CD4-positive, alpha-beta T cell treated with Interleukin-17A for 4 hours (primary cell): ENCODE measurements around the gene MIB2.
"Not testable (repeated sequence)": the region's sequence is repeated elsewhere in the genome, so short reads cannot be mapped to it uniquely, and the experiment has no call there.

Experiments used
- DNase-seq: peaks from one replicate; pipeline ENCODE4 v3.0.0-alpha.2; 2020; ENCODE audit warnings: mixed read lengths

Gene MIB2

GRCh38 chr1:1662830-1663560 is 47.7 kb downstream of the MIB2 start:
- DNase-seq: not testable (repeated sequence)

DNA sequence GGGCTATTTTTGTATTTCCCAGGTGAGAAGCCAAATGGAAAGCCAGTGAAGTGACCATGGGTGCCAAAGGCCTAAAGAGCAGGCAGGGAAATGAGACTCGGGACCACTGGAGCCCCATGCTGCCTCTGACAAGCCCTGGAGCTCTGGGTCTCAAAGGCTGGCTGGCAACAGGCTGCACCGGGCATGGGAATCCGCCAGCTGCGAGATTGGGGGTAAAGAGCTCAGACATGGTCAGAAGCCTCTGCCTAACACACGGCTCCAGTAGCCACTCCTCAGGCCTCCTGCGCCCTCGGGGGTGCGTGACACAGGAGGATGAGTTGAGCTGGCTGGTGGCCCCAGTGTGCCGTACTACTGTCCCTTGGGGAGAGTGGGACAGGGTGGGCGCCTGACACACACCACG is 49.0 kb downstream of the MIB2 start:
- DNase-seq: not testable (repeated sequence)

GRCh38 chr1:1664941-1665814 is 49.9 kb downstream of the MIB2 start:
- DNase-seq: no peak

DNA sequence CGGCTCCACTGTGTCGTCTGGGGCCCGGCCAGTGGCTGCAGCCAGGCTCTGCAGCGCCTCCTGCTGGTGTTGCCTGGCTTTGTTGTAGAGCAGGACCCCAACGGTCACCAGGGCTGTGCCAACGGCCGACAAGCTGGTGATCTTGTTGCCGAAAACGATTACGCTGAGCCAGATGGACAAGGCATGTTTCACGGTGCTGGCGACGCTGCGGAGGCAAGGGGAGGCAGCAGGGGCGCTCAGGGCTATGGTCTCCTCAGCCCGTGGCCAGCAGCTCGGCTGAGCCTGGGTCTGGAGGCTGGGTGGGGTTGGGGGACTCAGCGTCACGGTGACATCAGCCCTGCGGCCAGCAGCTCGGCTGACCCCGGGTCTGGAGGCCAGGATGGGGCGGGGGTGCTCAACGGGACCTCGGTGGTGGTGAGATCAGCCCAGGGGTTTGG is 50.5 kb downstream of the MIB2 start:
- peak; percentile 47 for DNase-seq

GRCh38 chr1:1666526-1666925 is 51.2 kb downstream of the MIB2 start:
- DNase-seq: no peak

DNA sequence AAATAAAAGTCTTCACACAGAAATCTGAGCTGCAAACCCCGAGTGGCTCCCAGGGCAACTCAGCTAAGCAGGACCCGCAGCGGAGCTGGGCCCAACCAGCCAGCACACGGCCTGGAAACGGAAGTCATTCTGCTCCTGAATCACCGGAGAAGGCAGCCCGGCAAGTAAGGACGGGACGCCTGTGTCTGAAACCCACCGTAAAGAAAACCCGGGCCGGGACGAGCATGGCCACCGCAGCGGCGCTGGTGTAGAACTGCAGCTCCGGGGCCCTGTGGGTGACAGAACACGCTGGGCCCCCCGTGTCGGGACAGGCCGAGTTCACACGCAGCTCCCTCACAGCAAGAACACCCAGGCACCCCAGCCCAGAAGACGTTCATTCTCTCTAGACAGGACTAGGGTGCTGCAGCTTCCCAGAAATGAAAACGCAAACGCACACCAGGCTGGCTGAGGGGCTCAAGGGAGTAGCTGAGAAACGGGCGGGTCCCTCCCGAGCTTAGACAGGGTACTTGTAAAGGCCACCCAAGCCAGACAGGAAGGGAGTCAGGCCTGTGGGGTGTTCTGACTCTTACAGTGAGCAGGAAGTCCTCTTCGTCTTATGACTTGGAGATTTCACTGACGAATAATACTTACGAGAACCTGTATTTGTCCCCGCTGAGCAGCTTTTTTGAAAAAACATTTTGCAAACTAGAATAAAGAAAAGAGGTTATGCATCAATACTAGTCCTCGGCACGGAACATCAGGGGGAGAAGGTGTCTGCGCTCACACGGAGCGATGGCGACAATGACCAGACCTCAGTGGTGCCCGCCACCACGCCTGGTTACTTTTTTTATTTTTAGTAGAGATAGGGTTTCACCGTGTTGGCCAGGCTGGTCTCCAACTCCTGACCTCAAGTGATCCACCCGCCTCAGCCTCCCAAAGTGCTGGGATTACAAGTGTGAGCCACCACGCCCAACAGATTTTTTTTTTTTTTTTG is 54.5 kb downstream of the MIB2 start:
- no peak for DNase-seq

GRCh38 chr1:1670866-1671265 is 55.6 kb downstream of the MIB2 start:
- DNase-seq: no peak

DNA sequence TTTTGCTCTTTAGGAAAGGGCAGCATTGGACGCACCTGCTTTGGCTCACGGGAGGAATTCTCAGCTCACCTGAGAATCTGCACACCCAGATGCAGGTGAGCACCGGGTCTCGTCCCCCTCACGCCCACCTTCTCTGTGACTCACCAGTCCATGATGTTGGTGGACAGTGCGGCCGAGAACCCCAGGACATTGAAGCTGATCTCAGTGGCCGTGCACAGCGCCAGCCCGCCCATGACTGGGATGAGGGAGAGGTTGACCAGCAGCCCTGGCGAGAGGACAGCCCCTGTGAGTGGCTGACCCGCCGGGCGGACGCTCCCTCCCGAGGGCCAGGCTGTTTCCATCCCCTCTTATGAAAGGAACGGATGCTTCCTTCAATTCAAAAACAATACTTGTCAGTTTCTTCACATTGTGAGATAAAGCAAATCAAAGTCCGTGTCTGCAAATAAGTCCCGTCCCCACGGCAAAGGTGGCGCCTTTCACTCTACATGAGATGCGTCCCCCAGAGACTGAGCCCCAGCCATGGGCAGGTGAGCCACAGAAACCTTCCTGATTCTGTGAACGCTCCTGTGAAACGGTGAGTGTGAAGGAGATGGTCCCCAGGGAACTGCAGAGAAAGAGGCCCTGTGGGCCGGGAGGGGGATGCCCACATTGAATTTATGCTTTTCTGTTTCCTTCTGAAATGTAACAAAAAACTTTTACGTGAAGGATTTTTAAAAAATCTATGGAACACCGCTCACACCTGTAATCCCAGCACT is 56.2 kb downstream of the MIB2 start:
- DNase-seq: no peak

GRCh38 chr1:1672181-1672965 is 57.1 kb downstream of the MIB2 start:
- no peak for DNase-seq

GRCh38 chr1:1674806-1675205 is 59.5 kb downstream of the MIB2 start:
- DNase-seq: not testable (repeated sequence)

DNA sequence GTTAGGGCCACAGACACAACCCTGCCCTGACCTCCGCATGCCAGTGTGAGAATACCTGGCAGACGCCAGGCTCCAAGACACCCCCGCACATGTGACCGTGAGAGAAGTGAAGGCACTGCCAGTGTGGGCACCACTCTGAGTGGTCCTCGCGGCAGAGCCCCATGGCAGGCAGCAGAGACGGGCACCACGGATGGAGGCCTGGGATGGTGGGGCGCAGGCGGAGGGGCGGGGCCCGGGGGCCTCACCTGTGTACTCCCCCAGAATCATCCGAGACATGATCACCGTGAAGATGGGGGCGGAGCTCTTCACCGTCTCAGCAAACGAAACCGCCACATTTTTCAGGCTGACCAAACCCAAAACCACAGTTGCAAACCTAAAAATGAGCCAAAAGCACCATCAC is 59.9 kb downstream of the MIB2 start:
- not testable (repeated sequence) for DNase-seq

- DNase-seq: not testable (repeated sequence)
These were observed 60.8 kb downstream of the MIB2 start for GRCh38 chr1:1676087-1676486.

DNA sequence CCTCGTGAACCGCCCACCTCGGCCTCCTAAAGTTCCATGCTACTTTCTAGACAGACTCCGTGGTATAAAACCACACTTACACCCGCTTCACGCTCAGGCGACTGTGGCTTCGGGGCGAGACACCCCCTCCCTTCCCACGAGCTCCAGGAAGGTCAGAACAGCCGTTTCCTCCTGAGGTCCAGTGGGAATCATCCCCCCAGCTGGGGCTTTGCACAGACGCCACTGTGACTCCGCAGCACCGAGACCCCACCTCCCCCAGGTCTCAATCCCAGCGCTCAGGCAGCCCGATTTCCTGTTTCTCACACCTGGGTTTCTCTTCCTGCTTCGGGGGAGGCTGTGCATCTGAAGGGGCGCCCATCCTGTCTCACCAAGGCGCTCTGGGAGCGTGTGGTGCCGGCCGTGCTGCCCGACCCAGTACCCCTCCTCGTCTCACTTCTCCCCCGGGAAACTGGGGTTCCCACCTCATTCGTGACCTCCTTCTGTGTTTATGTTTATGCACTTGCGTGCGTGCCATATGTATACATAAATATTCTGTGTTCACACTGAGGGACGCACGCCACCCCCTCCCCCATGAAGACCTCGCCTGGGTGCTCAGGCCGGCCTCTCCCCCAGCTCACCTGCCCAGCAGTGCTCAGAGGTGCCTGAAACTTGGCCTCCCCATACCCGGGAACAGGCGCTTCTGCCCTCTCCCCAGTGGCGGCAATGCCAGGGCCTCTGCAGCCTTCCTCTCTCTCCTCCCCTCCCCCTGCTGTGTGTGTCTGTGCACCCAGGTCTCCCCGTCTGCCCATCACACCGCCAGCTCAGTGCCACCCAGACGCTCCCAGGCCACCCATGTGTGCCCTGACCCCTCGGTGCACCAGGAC is 62.6 kb downstream of the MIB2 start:
- peak; percentile 71 for DNase-seq

- peak; percentile 65 for DNase-seq
These were observed 63.5 kb downstream of the MIB2 start for GRCh38 chr1:1678581-1679380.
